ENCODE data around the gene TEX2. TPM values are rescaled to one million over a fixed set of nuclear protein-coding genes. Genes with fewer than 3 reads are reported as not detected.

TEX2 gene, protein sequence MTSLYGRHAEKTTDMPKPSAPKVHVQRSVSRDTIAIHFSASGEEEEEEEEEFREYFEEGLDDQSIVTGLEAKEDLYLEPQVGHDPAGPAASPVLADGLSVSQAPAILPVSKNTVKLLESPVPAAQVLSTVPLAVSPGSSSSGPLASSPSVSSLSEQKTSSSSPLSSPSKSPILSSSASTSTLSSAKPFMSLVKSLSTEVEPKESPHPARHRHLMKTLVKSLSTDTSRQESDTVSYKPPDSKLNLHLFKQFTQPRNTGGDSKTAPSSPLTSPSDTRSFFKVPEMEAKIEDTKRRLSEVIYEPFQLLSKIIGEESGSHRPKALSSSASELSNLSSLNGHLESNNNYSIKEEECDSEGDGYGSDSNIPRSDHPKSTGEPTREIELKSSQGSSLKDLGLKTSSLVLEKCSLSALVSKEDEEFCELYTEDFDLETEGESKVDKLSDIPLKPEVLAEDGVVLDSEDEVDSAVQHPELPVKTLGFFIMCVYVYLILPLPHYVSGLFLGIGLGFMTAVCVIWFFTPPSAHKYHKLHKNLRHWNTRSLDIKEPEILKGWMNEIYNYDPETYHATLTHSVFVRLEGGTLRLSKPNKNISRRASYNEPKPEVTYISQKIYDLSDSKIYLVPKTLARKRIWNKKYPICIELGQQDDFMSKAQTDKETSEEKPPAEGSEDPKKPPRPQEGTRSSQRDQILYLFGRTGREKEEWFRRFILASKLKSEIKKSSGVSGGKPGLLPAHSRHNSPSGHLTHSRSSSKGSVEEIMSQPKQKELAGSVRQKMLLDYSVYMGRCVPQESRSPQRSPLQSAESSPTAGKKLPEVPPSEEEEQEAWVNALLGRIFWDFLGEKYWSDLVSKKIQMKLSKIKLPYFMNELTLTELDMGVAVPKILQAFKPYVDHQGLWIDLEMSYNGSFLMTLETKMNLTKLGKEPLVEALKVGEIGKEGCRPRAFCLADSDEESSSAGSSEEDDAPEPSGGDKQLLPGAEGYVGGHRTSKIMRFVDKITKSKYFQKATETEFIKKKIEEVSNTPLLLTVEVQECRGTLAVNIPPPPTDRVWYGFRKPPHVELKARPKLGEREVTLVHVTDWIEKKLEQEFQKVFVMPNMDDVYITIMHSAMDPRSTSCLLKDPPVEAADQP
- 24.0 and 30.7 TPM in 2 replicates for polyA plus RNA-seq (2012; rRNA removed)
- 26.9 and 29.1 TPM in 2 replicates for polyA plus RNA-seq (2012; cell fraction: cytosol; rRNA removed)
- polyA plus RNA-seq (2012; cell fraction: nucleus; rRNA removed): 24.0 and 32.4 TPM in 2 replicates

DNA sequence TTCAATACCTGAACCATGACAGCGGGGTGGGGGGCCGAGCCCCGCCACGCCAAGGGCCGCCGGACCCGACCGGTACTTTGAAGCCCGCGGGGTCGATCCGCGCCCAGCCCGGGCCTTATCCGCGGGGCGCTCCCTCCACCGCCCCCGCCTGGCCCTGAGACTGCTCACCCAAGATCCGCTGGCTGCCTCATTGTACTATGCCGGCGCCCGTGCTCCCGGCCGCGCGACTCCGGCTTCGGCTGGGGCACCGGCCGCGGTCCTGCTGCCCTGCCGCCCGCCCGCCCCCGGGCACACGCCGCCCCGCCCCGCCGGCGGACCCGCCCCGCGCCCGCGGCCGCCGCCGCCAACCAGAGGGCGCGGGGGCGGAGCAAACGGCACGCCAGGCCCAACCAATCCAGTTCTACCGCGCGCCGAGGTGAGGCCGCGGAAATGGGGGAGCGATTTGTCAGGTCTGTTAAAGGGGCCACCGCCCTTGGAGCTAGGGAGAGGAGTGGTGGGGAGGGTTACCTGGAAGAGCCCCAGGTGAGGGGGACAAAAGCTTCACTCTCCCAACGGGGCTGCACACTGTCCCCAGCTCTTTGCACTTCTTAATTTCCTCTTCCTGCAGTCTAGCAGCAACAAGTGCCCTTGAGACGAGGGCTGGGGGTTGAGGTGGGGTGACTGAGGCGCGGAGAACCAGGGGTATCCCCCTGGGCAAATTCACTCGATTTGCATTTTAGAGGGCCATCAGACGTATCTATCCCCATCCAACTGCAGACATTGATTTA, at the start of gene TEX2:
TSS of gene TEX2 (minus strand) at position 261 of the 767 bp plus-strand sequence. CDS start 49,043 bp downstream, outside the sequence.
- Histone ChIP-seq H3K4me3 (ENCODE audit: low read depth in 2 of 2, low read length in 1 of 2) (peak within 1 kb of the TSS; percentile 84 to 91), H3K79me2 (ENCODE audit: insufficient read depth) (peaks cover 47% of the 10 kb centered on the region), H3K9ac (peak within 1 kb of the TSS; percentile 81), H3K9me3 (no peaks in the 10 kb centered on the region), H3K4me1 (ENCODE audit: control insufficient read depth in 1 of 2, insufficient read depth in 2 of 2, low read depth in 1 of 2, low read length in 1 of 2) (peaks cover 20 to 32% of the 10 kb centered on the region in 2 experiments; a peak in 3 of 4 replicates), H3K27ac (ENCODE audit: low read depth in 2 of 2, low read length in 1 of 2) (peak within 1 kb of the TSS; percentile 64 to 86), H3K4me2 (peak within 1 kb of the TSS; percentile 83), H3F3A (replicated peaks; ENCODE audit: insufficient read depth) (peaks cover 10% of the 10 kb centered on the region), H2AFZ (ENCODE audit: low read depth) (peak within 1 kb of the TSS; percentile 91), H3K36me3 (replicated peaks in 1 of 2; ENCODE audit: control insufficient read depth in 1 of 2, insufficient read depth in 2 of 2, low read length in 1 of 2) (no peaks in the 10 kb centered on the region), H3K9me2 (no peaks in the 10 kb centered on the region), H4K20me1 (ENCODE audit: insufficient read depth) (peaks cover 7% of the 10 kb centered on the region; the same call in 1 of the 2 replicates), H3K27me3 (ENCODE audit: insufficient read depth) (no peaks in the 10 kb centered on the region)
- WGBS (ENCODE audit: low lambda C conversion rate): under 1% methylated on average over 21 of the region's 69 CpGs
- ChIA-PET CTCF (interaction anchor here (1.0 to 3.3 kb wide), 8 partner anchors 19 to 234 kb away, joined by 3 to 18 read pairs (median 3); no protein-coding TSS in a partner anchor), POLR2A (interaction anchor here (0.7 to 3.4 kb wide), 4 partner anchors 10 to 116 kb away, joined by 3 to 50 read pairs (median 4); no protein-coding TSS in a partner anchor)
- peak; percentile 100 for DNase-seq
- TF ChIP-seq NFIC (IDR thresholded peaks at IDR 0.05; ENCODE audit: borderline replicate concordance): no peak
- TF ChIP-seq RAD21 (IDR thresholded peaks at IDR 0.05; ENCODE audit: low read length): no peak
- TF ChIP-seq, protein P1, sequence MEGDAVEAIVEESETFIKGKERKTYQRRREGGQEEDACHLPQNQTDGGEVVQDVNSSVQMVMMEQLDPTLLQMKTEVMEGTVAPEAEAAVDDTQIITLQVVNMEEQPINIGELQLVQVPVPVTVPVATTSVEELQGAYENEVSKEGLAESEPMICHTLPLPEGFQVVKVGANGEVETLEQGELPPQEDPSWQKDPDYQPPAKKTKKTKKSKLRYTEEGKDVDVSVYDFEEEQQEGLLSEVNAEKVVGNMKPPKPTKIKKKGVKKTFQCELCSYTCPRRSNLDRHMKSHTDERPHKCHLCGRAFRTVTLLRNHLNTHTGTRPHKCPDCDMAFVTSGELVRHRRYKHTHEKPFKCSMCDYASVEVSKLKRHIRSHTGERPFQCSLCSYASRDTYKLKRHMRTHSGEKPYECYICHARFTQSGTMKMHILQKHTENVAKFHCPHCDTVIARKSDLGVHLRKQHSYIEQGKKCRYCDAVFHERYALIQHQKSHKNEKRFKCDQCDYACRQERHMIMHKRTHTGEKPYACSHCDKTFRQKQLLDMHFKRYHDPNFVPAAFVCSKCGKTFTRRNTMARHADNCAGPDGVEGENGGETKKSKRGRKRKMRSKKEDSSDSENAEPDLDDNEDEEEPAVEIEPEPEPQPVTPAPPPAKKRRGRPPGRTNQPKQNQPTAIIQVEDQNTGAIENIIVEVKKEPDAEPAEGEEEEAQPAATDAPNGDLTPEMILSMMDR (IDR thresholded peaks at IDR 0.05): no peak
- no peak for TF ChIP-seq FOSL2 (IDR thresholded peaks at IDR 0.05; ENCODE audit: borderline replicate concordance, low read depth)
- TF ChIP-seq, protein P2, sequence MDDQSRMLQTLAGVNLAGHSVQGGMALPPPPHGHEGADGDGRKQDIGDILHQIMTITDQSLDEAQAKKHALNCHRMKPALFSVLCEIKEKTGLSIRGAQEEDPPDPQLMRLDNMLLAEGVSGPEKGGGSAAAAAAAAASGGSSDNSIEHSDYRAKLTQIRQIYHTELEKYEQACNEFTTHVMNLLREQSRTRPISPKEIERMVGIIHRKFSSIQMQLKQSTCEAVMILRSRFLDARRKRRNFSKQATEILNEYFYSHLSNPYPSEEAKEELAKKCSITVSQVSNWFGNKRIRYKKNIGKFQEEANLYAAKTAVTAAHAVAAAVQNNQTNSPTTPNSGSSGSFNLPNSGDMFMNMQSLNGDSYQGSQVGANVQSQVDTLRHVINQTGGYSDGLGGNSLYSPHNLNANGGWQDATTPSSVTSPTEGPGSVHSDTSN (IDR thresholded peaks at IDR 0.05): 0 out of 2 replicates have a peak, but pooled peaks have one; percentile 16
- TF ChIP-seq SMC3 (IDR thresholded peaks at IDR 0.05; ENCODE audit: low read depth, low read length): no peak
- peak; percentile 66 for TF ChIP-seq POLR2AphosphoS5 (IDR thresholded peaks at IDR 0.05; ENCODE audit: low read depth, low read length)
- TF ChIP-seq MEF2A (IDR thresholded peaks at IDR 0.05; ENCODE audit: borderline replicate concordance, low read depth): peak; percentile 18; the same call in 1 of the 2 replicates
- TF ChIP-seq TCF12 (IDR thresholded peaks at IDR 0.05): no peak
- TF ChIP-seq NRF1 (IDR thresholded peaks at IDR 0.05; ENCODE audit: low read depth, low read length): no peak
- TF ChIP-seq GATA2 (CRISPR knock-in tag; IDR thresholded peaks at IDR 0.05): no peak
- no peak for TF ChIP-seq EP300 (IDR thresholded peaks at IDR 0.05; ENCODE audit: borderline replicate concordance in 1 of 2, low read depth in 1 of 2, low read length in 1 of 2)
- TF ChIP-seq TAF1 (IDR thresholded peaks at IDR 0.05; ENCODE audit: borderline replicate concordance, low read depth, low read length): peak; percentile 75
- TF ChIP-seq MXI1 (IDR thresholded peaks at IDR 0.05; ENCODE audit: low read depth, low read length): no peak
- TF ChIP-seq, protein P3, sequence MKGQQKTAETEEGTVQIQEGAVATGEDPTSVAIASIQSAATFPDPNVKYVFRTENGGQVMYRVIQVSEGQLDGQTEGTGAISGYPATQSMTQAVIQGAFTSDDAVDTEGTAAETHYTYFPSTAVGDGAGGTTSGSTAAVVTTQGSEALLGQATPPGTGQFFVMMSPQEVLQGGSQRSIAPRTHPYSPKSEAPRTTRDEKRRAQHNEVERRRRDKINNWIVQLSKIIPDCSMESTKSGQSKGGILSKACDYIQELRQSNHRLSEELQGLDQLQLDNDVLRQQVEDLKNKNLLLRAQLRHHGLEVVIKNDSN (IDR thresholded peaks at IDR 0.05; ENCODE audit: borderline replicate concordance, low read depth): no peak
- TF ChIP-seq YY1 (IDR thresholded peaks at IDR 0.05; ENCODE audit: low read depth): peak; percentile 76; the same call in 1 of the 2 replicates
- TF ChIP-seq SIN3A (IDR thresholded peaks at IDR 0.05; ENCODE audit: borderline replicate concordance, low read depth, low read length): no peak
- peak; percentile 69 for TF ChIP-seq RCOR1 (IDR thresholded peaks at IDR 0.05; ENCODE audit: low read length)
- no peak for TF ChIP-seq FOXJ3 (CRISPR knock-in tag; IDR thresholded peaks at IDR 0.05)
- TF ChIP-seq EZH2phosphoT487 (IDR thresholded peaks at IDR 0.05; ENCODE audit: borderline replicate concordance, low read depth): no peak
- TF ChIP-seq CHD2 (IDR thresholded peaks at IDR 0.05; ENCODE audit: low read length, partially characterized antibody): peak; percentile 82
- TF ChIP-seq, protein P4, sequence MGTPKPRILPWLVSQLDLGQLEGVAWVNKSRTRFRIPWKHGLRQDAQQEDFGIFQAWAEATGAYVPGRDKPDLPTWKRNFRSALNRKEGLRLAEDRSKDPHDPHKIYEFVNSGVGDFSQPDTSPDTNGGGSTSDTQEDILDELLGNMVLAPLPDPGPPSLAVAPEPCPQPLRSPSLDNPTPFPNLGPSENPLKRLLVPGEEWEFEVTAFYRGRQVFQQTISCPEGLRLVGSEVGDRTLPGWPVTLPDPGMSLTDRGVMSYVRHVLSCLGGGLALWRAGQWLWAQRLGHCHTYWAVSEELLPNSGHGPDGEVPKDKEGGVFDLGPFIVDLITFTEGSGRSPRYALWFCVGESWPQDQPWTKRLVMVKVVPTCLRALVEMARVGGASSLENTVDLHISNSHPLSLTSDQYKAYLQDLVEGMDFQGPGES (IDR thresholded peaks at IDR 0.05; ENCODE audit: low read depth, low read length): peak; percentile 42; the same call in 1 of the 2 replicates
- TF ChIP-seq ELF1 (IDR thresholded peaks at IDR 0.05): peak; percentile 79
